HEK293T (cell line): ENCODE data around the gene NT5DC2.

Experiments used
- FOXA1 ChIP-seq: fragments of 450-650 bp; IDR thresholded peaks from 2 replicates; pipeline ENCODE4 v1.6.1; 2016; ENCODE audit warnings: mild to moderate bottlenecking
- NFRKB ChIP-seq: fragments of 450-650 bp; IDR thresholded peaks from 2 replicates; pipeline ENCODE4 v1.6.1; 2016; ENCODE audit warnings: mild to moderate bottlenecking, moderate library complexity

GRCh38 chr3:52507359-52507758 lies 26.3 kb downstream of the NT5DC2 start:
- TF ChIP-seq FOXA1 (no peak), NFRKB (no peak)
